GM18861 (cell line): ENCODE results near the gene LRCOL1.

Source experiments
- ATAC-seq: cut with Tn5 transposase; IDR thresholded peaks from one replicate; pipeline ENCODE4 v1.9.1; 2021; ENCODE audit not compliant: unreplicated experiment

The LRCOL1 gene

DNA sequence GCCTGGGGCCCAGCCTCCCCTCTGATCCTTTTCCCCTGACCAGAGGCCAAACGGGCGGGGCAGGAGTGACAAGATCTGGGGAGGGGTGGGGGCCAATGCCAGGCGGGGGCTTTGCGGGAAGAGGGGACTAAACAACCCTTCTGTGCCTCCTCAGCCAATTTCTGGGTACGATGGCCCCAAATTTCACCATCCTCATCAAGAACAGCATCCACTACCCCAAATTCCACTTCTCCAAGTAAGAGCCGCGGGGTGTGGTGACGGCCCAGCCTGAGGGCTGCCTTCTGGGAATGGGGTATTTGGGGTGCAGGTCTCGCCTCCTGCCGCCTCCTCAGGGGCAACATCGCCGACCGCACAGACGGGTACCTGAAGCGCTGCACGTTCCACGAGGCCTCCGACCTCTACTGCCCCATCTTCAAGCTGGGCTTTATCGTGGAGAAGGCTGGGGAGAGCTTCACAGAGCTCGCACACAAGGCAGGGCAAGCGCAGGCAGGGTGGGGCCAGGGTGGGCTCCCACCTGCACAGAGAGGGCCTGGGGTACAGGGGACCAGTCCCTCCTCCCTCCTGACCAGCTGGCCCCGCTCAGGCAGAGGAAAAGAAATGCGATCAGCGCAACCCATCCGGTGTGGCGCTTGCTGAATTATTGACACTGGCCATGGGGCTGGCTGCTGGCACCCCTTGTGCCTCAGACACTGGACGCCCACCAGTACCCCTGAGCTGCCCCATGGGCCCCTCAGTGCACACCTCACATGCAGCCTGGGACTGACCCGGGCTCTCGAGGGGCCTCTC is 9.9 kb upstream of the LRCOL1 start:
- no peak for ATAC-seq

- no peak for ATAC-seq
Observed at GRCh38 chr12:132619386-132620112, 9.2 kb upstream of the LRCOL1 start.

DNA sequence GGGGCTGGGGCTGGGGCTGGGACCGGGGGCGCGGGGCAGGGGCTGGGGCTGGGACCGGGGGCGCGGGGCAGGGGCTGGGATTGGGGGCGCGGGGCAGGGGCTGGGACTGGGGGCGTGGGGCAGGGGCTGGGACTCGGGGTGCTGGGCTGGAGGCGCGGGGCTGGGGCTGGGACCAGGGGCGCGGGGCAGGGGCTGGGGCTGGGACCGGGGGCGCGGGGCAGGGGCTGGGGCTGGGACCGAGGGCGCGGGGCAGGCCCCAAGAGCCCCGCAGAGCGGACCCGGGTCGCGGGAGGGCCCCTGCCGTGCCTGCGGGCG is 8.6 kb upstream of the LRCOL1 start:
- ATAC-seq, result no peak

GRCh38 chr12:132618683-132619043 is 8.3 kb upstream of the LRCOL1 start, which contains the start of gene P2RX2:
Gene P2RX2 (plus strand): TSS chr12:132618776. CDS start chr12:132618817, 41 bp downstream.
- ATAC-seq, result no peak

DNA sequence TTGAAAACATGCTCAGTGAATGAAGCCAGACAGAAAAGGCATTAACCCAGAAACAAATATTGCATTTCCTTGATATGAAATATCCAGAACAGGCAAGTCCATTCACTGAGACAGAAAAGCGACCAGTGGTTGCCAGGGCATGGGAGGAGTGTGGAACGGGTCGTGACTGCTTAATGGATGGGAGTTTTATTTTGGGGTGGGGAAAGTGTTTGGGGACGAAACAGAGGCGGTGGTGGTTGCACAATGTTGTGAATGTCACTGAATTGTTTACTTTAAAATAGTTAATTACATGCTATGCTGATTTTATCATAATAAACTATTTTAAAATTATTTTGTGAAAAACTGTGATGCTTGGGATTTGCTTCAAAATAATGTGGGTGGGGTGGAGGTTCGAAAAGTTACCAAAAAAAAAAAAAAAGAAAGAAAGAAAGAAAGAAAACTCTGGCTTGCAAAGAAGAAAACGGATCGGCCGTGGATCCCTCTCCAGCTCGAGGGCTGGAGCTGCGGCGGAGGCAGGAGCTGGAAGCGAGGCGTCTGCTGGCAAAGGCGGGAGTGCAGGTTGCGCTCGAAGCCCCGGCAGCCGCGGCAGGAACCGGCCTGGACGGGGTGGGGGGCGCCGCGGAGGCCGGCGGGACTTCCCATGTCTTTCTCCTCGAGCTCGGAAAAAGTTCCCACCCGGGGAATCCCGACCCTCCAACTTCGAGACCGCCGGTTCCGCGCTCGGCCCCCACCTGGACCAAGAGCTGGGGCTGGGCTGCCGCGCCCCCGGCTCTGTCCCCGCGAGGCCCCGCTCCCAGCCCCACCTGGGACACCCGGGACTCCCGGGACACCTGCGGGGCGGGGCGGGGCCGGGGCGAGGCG is 7.7 kb upstream of the LRCOL1 start:
- ATAC-seq, result no peak

DNA sequence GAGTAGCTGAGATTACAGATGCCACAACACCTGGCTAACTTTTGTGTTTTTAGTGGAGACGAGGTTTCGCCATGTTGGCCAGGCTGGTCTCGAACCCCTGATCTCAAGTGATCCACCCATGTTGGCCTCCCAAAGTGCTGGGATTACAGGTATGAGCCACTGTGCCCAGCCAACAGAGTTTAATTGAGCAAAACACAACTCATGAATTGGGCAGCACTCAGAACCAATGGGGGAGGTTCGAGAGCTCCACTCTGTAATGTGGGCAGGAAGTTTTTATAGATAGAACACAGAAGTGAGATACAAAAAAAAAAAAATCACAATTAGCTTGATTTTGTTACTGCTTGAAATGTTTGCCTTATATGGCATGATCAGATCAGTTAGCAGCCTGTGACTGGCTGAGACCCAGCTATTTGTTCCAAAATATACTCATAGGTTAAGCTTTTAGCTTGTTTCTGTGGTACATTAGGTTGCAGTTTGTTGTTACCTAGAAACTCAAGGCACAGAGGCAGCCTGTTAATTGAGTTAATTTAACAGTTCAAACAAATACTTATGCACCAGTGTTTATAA is 6.8 kb upstream of the LRCOL1 start:
- no peak for ATAC-seq

GRCh38 chr12:132615579-132616038 is 5.2 kb upstream of the LRCOL1 start:
- ATAC-seq, result no peak

DNA sequence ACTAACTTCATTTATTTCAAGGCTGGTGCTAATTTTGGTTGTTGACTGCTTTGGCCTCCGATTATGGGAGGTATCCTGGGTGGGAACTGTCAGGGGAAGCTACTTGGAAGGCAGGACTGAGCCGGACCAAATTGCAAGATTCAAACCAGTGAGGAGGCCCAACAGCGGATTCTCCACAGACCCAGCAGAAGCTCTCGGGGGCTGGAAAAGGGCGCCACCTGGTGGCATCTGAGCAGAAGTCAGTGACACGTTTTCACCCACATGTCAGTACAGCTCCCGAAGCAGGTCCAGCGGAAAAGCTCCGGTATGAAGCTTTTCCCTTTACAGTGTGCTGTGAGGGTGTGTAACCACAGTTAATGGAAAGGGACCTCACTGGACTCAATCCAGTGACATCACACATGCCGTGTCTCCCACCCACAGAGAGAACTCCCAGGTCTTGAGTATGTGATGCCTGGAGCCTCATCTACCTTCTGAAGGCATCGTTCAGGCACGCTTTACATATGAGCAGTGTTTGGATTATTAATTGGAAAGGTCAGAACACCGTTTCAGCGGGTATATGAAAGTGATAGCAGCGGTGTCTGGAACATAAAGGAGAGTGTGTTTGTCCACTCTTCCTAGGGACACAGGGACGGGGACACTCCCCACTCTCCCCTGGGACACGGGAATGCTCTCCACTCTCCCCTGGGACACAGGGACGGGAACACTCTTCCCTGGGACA is 4.6 kb upstream of the LRCOL1 start:
- ATAC-seq, result no peak

GRCh38 chr12:132614029-132614428 is 3.6 kb upstream of the LRCOL1 start:
- no peak for ATAC-seq

- ATAC-seq, result no peak
Observed at GRCh38 chr12:132611620-132612019, 1.2 kb upstream of the LRCOL1 start.

GRCh38 chr12:132610866-132611602 is 652 bp upstream of the LRCOL1 start:
- no peak for ATAC-seq

DNA sequence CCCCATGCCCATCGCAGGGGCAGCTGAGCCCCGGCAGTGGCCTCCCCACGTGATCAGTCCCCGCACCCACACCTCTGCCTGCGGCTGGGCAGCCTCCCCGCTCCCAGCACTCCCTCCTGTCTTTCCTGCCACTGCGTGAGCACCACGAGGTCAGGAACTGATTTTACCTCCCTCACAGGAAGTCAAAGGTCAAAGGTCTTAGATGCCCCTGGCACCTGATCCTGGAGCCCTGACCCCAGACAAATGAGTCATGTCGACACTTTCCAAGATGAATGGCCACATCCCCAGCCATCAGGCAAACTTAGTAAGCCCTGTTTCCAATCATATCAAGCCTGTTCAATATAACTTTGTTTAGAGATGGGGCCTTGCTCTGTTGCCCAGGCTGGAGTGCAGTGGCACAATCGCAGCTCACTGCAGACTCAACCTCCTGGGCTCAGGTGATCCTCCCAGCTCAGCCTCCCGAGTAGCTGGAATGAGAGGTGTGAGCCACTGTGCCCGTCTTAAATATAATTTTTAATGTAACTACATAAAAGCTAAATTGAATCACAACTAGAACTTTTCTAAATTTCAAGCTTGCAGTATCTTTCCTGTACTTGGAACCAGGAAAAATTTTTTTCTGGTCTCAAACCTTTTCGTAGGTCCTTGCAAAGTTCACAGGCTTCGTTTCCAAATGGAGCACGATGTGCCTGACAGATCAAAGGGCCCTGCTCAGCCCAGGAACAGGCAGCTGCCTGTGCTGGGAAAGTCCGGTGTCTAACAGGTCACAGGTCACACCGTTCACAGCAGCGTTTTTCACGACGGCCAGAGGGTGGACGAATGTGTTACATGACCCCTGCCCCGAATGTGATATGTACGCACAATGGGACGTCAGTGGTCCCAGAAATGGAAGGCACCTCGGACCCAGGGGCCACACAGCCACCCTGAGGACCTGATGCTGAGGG is 1.9 kb downstream of the LRCOL1 start:
- ATAC-seq, result no peak

DNA sequence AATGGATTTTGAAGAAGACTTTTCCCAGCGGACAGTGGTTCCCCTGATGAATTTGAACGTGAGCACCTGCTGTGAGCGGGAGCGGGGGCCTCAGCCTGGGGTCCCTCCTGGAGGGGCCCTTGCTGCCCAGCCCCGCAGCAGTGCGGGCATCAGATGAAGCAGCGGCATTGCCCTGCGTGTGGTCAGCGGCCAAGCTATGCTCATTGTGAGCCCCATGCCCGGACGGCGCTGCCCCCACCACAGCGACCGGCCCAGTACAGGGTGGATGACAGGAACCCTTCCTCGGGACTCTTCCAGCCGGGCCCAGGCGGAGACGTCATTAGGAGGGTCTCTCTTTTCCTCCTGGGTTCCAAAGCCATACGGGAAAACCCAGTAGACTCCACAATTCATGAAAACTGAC is 3.5 kb downstream of the LRCOL1 start:
- no peak for ATAC-seq

DNA sequence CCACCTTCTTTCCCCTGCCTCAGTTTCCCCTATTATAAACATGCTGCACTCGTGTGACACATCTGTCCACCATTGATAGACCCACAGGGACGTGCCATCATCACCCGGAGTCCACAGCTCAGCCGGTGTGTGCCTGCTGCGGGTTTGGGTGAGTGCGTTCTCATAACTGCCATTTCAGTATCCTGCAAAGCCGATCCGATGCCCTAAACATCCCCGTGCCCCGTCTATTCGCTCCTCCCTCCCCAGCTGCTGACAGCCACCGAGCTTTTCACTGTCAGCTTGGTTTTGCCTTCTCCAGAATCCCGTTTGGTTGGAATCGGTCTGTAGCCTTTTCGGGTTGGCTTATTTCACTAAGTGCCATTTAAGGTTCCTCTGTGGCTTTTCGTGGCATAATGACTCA is 3.9 kb downstream of the LRCOL1 start:
- ATAC-seq, result no peak

GRCh38 chr12:132605892-132606291 is 4.5 kb downstream of the LRCOL1 start:
- ATAC-seq, result no peak

DNA sequence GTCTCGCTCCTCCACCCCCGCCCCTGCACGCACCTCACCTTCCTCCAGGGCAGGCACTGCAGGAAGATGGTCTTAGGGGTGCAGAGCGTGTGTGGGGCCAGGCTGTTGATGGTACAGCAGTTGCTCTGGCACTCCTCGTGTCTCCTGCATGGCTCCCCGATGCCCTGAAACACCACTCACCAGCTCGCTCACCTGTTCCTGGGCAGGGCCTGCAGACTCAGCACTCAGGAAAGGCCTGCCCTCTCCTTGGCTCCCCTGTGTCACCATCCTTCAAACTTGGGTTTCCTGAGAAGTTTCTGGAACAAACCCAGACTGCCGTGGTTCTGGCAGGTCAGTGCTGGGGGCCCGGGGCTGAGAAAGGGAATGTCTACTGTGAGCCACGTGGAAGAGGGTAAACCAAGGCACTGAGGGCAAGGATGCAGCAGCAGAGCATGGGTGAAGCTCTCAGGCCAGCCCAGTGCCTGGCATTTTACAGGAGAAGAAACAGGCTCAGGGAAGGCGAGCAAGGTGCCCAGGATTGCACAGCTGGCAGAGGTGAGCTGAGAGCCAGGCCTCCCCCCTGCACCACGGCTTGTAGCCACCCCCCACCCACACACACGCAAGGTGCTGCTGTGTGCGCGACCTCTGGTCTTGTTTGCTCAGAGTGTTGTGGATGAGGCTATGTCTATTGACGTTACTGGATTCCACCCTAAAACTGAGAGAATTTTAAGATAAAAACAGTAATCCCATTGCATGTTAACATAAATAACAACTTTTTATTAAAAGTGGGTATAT is 5.5 kb downstream of the LRCOL1 start:
- no peak for ATAC-seq

- ATAC-seq, result no peak
Observed at GRCh38 chr12:132604151-132604618, 6.2 kb downstream of the LRCOL1 start.
